NCI-H526 treated with DMSO at 0.1 percent for 48 hours (cell line): ENCODE data around the gene ADAT3.

ENCODE experiments used
- DNase-seq: peaks from one replicate; lab custom pipeline; 2025; lab: John Stamatoyannopoulos, UW

Gene ADAT3

GRCh38 chr19:1957562-1958248, 52.5 kb downstream of the ADAT3 start:
- DNase-seq = no peak

GRCh38 chr19:1959928-1960589, 54.9 kb downstream of the ADAT3 start:
- no peak for DNase-seq

GRCh38 chr19:1961000-1961883, 56.0 kb downstream of the ADAT3 start:
- no peak for DNase-seq

GRCh38 chr19:1962674-1963073, 57.5 kb downstream of the ADAT3 start:
- no peak for DNase-seq
